ENCODE measurements around the gene MFNG.

MFNG gene

DNA sequence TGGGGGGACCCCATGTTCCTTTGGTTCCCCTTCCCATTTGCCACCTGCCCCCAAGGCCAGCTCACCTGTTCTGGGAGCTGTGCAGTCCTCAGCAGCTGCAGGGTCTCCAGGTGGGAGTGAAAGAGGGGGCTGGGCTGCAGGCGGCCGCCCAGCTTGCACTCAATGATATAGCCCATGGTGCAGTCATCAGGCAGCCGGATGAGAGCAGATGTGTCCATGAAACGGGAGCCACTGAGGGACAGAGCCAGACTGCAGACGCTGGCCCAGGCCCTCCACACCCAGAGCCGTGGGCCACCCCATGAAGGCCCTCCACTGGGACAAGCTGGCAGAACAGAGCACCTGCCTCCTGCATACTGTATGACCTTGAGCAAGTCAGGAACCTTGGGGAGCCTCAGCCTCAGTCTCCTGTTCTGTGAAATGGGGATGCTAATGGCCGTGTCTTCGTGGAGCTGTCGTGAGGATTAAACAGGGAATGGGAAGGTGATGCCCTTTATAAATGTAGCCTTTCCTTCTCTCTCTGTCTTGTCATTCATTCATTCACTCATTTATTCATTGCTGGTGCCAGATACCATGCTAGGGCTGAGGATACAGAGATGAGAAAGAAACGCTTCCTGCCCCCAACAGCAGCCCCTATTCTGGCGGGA is 11.6 kb downstream of the MFNG start:
- H3K27ac ChIP-seq (replicated peaks) = no peak overlapping the region
- DNase-seq (ENCODE audit: low read depth in 1 of 2, low spot score in 1 of 2) = no peak
- H3K4me3 ChIP-seq (replicated peaks; ENCODE audit: insufficient read depth, low read length) = no peak overlapping the region
- H3K27me3 ChIP-seq (ENCODE audit: insufficient read depth, poor library complexity, severe bottlenecking) = no peaks in the 10 kb centered on the region
- TF ChIP-seq POLR2AphosphoS5 (IDR thresholded peaks at IDR 0.05; ENCODE audit: low read depth) = no peak
- TF ChIP-seq, protein P1, sequence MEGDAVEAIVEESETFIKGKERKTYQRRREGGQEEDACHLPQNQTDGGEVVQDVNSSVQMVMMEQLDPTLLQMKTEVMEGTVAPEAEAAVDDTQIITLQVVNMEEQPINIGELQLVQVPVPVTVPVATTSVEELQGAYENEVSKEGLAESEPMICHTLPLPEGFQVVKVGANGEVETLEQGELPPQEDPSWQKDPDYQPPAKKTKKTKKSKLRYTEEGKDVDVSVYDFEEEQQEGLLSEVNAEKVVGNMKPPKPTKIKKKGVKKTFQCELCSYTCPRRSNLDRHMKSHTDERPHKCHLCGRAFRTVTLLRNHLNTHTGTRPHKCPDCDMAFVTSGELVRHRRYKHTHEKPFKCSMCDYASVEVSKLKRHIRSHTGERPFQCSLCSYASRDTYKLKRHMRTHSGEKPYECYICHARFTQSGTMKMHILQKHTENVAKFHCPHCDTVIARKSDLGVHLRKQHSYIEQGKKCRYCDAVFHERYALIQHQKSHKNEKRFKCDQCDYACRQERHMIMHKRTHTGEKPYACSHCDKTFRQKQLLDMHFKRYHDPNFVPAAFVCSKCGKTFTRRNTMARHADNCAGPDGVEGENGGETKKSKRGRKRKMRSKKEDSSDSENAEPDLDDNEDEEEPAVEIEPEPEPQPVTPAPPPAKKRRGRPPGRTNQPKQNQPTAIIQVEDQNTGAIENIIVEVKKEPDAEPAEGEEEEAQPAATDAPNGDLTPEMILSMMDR (IDR thresholded peaks at IDR 0.05; ENCODE audit: insufficient read depth, low read length) = no peak
- no peak for TF ChIP-seq SPI1 (IDR thresholded peaks at IDR 0.05; ENCODE audit: borderline replicate concordance, low read depth)
- TF ChIP-seq, protein P2, sequence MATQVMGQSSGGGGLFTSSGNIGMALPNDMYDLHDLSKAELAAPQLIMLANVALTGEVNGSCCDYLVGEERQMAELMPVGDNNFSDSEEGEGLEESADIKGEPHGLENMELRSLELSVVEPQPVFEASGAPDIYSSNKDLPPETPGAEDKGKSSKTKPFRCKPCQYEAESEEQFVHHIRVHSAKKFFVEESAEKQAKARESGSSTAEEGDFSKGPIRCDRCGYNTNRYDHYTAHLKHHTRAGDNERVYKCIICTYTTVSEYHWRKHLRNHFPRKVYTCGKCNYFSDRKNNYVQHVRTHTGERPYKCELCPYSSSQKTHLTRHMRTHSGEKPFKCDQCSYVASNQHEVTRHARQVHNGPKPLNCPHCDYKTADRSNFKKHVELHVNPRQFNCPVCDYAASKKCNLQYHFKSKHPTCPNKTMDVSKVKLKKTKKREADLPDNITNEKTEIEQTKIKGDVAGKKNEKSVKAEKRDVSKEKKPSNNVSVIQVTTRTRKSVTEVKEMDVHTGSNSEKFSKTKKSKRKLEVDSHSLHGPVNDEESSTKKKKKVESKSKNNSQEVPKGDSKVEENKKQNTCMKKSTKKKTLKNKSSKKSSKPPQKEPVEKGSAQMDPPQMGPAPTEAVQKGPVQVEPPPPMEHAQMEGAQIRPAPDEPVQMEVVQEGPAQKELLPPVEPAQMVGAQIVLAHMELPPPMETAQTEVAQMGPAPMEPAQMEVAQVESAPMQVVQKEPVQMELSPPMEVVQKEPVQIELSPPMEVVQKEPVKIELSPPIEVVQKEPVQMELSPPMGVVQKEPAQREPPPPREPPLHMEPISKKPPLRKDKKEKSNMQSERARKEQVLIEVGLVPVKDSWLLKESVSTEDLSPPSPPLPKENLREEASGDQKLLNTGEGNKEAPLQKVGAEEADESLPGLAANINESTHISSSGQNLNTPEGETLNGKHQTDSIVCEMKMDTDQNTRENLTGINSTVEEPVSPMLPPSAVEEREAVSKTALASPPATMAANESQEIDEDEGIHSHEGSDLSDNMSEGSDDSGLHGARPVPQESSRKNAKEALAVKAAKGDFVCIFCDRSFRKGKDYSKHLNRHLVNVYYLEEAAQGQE (IDR thresholded peaks at IDR 0.05; ENCODE audit: insufficient replicate concordance, low read depth) = no peak
- no peak for TF ChIP-seq GABPA (IDR thresholded peaks at IDR 0.05; ENCODE audit: low read depth)

DNA sequence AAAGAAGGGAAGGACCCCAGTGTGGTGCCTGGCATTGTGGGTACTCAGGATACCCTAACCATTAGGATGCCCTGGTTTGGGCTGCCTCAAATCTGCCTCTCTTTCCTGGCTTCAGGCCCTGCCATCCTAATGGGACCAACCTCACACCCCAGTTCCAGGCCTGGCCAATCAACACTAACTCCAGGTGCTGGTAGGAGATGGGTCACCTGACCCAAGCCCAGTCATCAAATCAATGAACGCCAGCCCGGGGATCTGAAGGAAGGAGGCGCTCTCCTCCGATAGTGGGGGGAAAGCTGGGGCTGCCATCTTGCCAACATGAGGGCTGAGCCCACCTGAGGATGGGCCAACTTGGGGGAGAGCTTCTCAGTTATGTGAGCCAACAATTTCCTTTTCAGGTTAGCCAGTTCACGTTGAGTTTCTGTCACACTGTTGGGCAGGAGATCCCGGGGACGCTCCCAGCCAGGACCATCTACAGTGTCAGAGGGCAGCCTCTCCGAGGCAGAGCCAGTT is 12.7 kb downstream of the MFNG start:
- Histone ChIP-seq H3K27me3 (ENCODE audit: insufficient read depth, poor library complexity, severe bottlenecking) (no peaks in the 10 kb centered on the region), H3K27ac (replicated peaks) (no peak overlapping the region), H3K4me3 (replicated peaks; ENCODE audit: insufficient read depth, low read length) (no peak overlapping the region)
- no peak for TF ChIP-seq GABPA (IDR thresholded peaks at IDR 0.05; ENCODE audit: low read depth)
- no peak for TF ChIP-seq SPI1 (IDR thresholded peaks at IDR 0.05; ENCODE audit: borderline replicate concordance, low read depth)
- TF ChIP-seq, protein P1 (IDR thresholded peaks at IDR 0.05; ENCODE audit: insufficient read depth, low read length) = no peak
- no peak for TF ChIP-seq POLR2AphosphoS5 (IDR thresholded peaks at IDR 0.05; ENCODE audit: low read depth)
- TF ChIP-seq, protein P2 (IDR thresholded peaks at IDR 0.05; ENCODE audit: insufficient replicate concordance, low read depth) = no peak
- no peak for DNase-seq (ENCODE audit: low read depth in 1 of 2, low spot score in 1 of 2)

DNA sequence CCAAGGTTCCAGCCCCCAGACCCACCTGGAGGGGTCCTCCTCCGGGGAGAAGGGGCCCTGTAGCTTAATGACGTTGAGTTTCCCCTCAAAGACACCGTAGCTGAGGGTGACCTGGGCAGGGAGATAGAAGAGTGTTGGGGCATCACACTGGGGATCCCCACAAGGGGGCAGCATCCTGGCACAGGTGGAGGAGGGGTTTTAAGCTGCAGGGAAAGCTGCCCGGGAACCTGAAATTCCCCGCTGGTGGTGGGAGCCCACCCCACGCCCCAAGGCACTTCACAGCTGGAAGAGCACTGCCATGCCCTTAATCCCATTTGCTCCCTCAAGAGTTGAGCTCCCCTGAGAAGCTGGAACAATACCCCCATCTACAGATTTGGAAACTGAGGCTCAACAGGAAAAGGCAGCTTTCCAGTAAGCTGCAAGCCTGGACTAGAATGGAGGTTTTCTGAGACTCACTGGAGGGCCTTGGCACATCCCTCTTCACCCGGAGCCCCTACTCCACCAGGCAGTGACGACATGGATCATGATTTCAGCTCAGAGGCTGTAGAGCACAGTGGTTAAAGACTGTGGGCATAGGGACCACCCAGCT is 13.7 kb downstream of the MFNG start:
- no peak for DNase-seq (ENCODE audit: low read depth in 1 of 2, low spot score in 1 of 2)
- no peak overlapping the region for H3K4me3 ChIP-seq (replicated peaks; ENCODE audit: insufficient read depth, low read length)
- no peaks in the 10 kb centered on the region for H3K27me3 ChIP-seq (ENCODE audit: insufficient read depth, poor library complexity, severe bottlenecking)
- no peak overlapping the region for H3K27ac ChIP-seq (replicated peaks)
- TF ChIP-seq, protein P1 (IDR thresholded peaks at IDR 0.05; ENCODE audit: insufficient read depth, low read length) = peak; percentile 62
- TF ChIP-seq GABPA (IDR thresholded peaks at IDR 0.05; ENCODE audit: low read depth) = no peak
- TF ChIP-seq, protein P2 (IDR thresholded peaks at IDR 0.05; ENCODE audit: insufficient replicate concordance, low read depth) = no peak

Data from HL-60 (cell line).